ENCODE measurements around the gene HDAC11.

The HDAC11 gene

GRCh38 chr3:13492976-13493866 is 13.1 kb downstream of the HDAC11 start:
- H4K20me1 ChIP-seq (ENCODE audit: insufficient read depth, low read length): no peaks in the 10 kb centered on the region
- no peak overlapping the region for H3K9ac ChIP-seq (ENCODE audit: low read length)
- H3K4me1 ChIP-seq (ENCODE audit: low read length): 0 out of 2 replicates have a peak, but pooled peaks cover 3% of the 10 kb centered on the region
- no peaks in the 10 kb centered on the region for H3K36me3 ChIP-seq (replicated peaks; ENCODE audit: insufficient read depth, low read length)
- H3K79me2 ChIP-seq (ENCODE audit: low read length): no peaks in the 10 kb centered on the region
- no peaks in the 10 kb centered on the region for H3K9me2 ChIP-seq (replicated peaks; ENCODE audit: insufficient read depth, low read length)
- no peak overlapping the region for H3K27ac ChIP-seq (ENCODE audit: low read length)
- no peak overlapping the region for H2AFZ ChIP-seq (ENCODE audit: low read length)
- H3K9me3 ChIP-seq (replicated peaks; ENCODE audit: insufficient read depth, low read length): no peaks in the 10 kb centered on the region
- H3K4me2 ChIP-seq (ENCODE audit: low read depth, low read length): no peak overlapping the region
- no peak for DNase-seq
- TF ChIP-seq EZH2phosphoT487 (IDR thresholded peaks at IDR 0.05; ENCODE audit: low read length) (no peak), EZH2 (optimal IDR thresholded peaks at IDR 0.05; ENCODE audit: low read depth, low read length) (no peak), CTCF (IDR thresholded peaks at IDR 0.05; ENCODE audit: low read length) (no peak)
- H3K4me3 ChIP-seq (ENCODE audit: low read length): no peak overlapping the region
- peaks cover 3% of the 10 kb centered on the region; the same call in 1 of the 2 replicates for H3F3A ChIP-seq (ENCODE audit: insufficient read depth, low read length)
- no peaks in the 10 kb centered on the region for H3K27me3 ChIP-seq (replicated peaks; ENCODE audit: insufficient read depth, low read length)

GRCh38 chr3:13493867-13494441 is 13.8 kb downstream of the HDAC11 start:
- no peaks in the 10 kb centered on the region for H3K27me3 ChIP-seq (replicated peaks; ENCODE audit: insufficient read depth, low read length)
- H3K27ac ChIP-seq (ENCODE audit: low read length): no peak overlapping the region
- H2AFZ ChIP-seq (ENCODE audit: low read length): no peak overlapping the region
- H3K4me2 ChIP-seq (ENCODE audit: low read depth, low read length): no peak overlapping the region
- no peak for DNase-seq
- no peaks in the 10 kb centered on the region for H3K9me2 ChIP-seq (replicated peaks; ENCODE audit: insufficient read depth, low read length)
- no peaks in the 10 kb centered on the region for H3K9me3 ChIP-seq (replicated peaks; ENCODE audit: insufficient read depth, low read length)
- H3K79me2 ChIP-seq (ENCODE audit: low read length): no peaks in the 10 kb centered on the region
- TF ChIP-seq CTCF (IDR thresholded peaks at IDR 0.05; ENCODE audit: low read length) (no peak), EZH2 (optimal IDR thresholded peaks at IDR 0.05; ENCODE audit: low read depth, low read length) (no peak), EZH2phosphoT487 (IDR thresholded peaks at IDR 0.05; ENCODE audit: low read length) (no peak)
- H3K36me3 ChIP-seq (replicated peaks; ENCODE audit: insufficient read depth, low read length): no peaks in the 10 kb centered on the region
- H3F3A ChIP-seq (ENCODE audit: insufficient read depth, low read length): peaks cover 3% of the 10 kb centered on the region; the same call in 1 of the 2 replicates
- no peaks in the 10 kb centered on the region for H4K20me1 ChIP-seq (ENCODE audit: insufficient read depth, low read length)
- no peak overlapping the region for H3K4me3 ChIP-seq (ENCODE audit: low read length)
- no peak overlapping the region for H3K9ac ChIP-seq (ENCODE audit: low read length)
- H3K4me1 ChIP-seq (ENCODE audit: low read length): 0 out of 2 replicates have a peak, but pooled peaks cover 3% of the 10 kb centered on the region

GRCh38 chr3:13494463-13495350 is 14.6 kb downstream of the HDAC11 start:
- Histone ChIP-seq H3K27me3 (replicated peaks; ENCODE audit: insufficient read depth, low read length) (no peaks in the 10 kb centered on the region), H3F3A (ENCODE audit: insufficient read depth, low read length) (peaks cover 3% of the 10 kb centered on the region; the same call in 1 of the 2 replicates), H3K4me2 (ENCODE audit: low read depth, low read length) (no peak overlapping the region), H4K20me1 (ENCODE audit: insufficient read depth, low read length) (no peaks in the 10 kb centered on the region), H3K4me1 (ENCODE audit: low read length) (0 out of 2 replicates have a peak, but pooled peaks cover 3% of the 10 kb centered on the region), H3K9ac (ENCODE audit: low read length) (no peak overlapping the region), H2AFZ (ENCODE audit: low read length) (no peak overlapping the region), H3K9me3 (replicated peaks; ENCODE audit: insufficient read depth, low read length) (no peaks in the 10 kb centered on the region), H3K9me2 (replicated peaks; ENCODE audit: insufficient read depth, low read length) (no peaks in the 10 kb centered on the region), H3K4me3 (ENCODE audit: low read length) (no peak overlapping the region), H3K27ac (ENCODE audit: low read length) (no peak overlapping the region), H3K79me2 (ENCODE audit: low read length) (no peaks in the 10 kb centered on the region), H3K36me3 (replicated peaks; ENCODE audit: insufficient read depth, low read length) (no peaks in the 10 kb centered on the region)
- TF ChIP-seq EZH2phosphoT487 (IDR thresholded peaks at IDR 0.05; ENCODE audit: low read length) (no peak), EZH2 (optimal IDR thresholded peaks at IDR 0.05; ENCODE audit: low read depth, low read length) (no peak), CTCF (IDR thresholded peaks at IDR 0.05; ENCODE audit: low read length) (peak; percentile 76)
- DNase-seq: peak; percentile 33

Data from MM.1S (cell line).